Left lung (tissue), 10 donors: ENCODE results near the gene BRSK2. TPM values are rescaled to one million over a fixed set of nuclear protein-coding genes. Genes with fewer than 3 reads are reported as not detected.

Source experiments
- ATAC-seq: fragments of 200-7000 bp; cut with Tn5 transposase; one replicate; pipeline ENCODE4 v1.9.1; 2020; ENCODE audit warnings: moderate library complexity
- DNase-seq, 4 donors: peaks; one replicate each; pipeline ENCODE4 v3.0.0-alpha.2; 2013 to 2020
- H3K27ac ChIP-seq, 2 donors: fragments of 200-600 bp; sonication (generic) in 1 of 2; one replicate each; pipeline versions ENCODE4 v1.5.0 to v1.8.0; 2020 to 2021
- H3K27me3 ChIP-seq, 2 donors: fragments of 200-600 bp; sonication (generic) in 1 of 2; one replicate each; pipeline versions ENCODE4 v1.5.0 to v1.8.0; 2020 to 2021
- H3K36me3 ChIP-seq, 2 donors: fragments of 200-600 bp; sonication (generic) in 1 of 2; one replicate each; pipeline versions ENCODE4 v1.5.0 to v1.8.0; 2020 to 2021
- H3K4me1 ChIP-seq, 2 donors: fragments of 200-600 bp; one replicate each; pipeline ENCODE4 v1.8.0; 2021
- H3K4me3 ChIP-seq, 2 donors: fragments of 200-600 bp; sonication (generic) in 1 of 2; one replicate each; pipeline versions ENCODE4 v1.5.0 to v1.8.0; 2020 to 2021; ENCODE audit warnings: mild to moderate bottlenecking in 1 of 2
- H3K9me3 ChIP-seq, 2 donors: fragments of 200-600 bp; sonication (generic) in 1 of 2; one replicate each; pipeline versions ENCODE4 v1.5.0 to v1.8.0; 2020 to 2021
- intact Hi-C, 2 donors: fragments of 100-400 bp; cut with DNase I; formaldehyde crosslinking; loops; one replicate each; pipeline versions ENCODE4 v1.11.2 to v1.14.2; 2022
- polyA plus RNA-seq, 6 donors: library from polyadenylated mRNA; unstranded; fragments of 120-200 nt; gene quantifications; one replicate each; pipeline ENCODE4 v1.2.1, GENCODE V29; 2013; ENCODE audit not compliant: insufficient read length in 6 of 6
- total RNA-seq, 2 donors: library from RNA; stranded (reverse); fragmentation: NEBNext Ultra II Directional; extraction: Animal tissue kit (Norgen Biotek cat#: 25700); gene quantifications; one replicate each; pipeline ENCODE4 v1.2.1, GENCODE V29; 2021
- TF ChIP-seq, protein P1 (sequence below), 2 donors: fragments of 200-600 bp; sonication (generic) in 1 of 2; IDR thresholded peaks; one replicate each; pipeline versions ENCODE4 v1.5.0 to v1.8.0; 2021; ENCODE audit warnings: antibody characterized with exemption in 2 of 2
- donor health status: DM: no; HTN: yes; CAD: no.
- donor health status: DM: no; HTN: no; CAD: no.

The BRSK2 gene
- total and polyA plus RNA-seq, 8 donors, result 0.13 to 1.1 (median 0.69) TPM

DNA sequence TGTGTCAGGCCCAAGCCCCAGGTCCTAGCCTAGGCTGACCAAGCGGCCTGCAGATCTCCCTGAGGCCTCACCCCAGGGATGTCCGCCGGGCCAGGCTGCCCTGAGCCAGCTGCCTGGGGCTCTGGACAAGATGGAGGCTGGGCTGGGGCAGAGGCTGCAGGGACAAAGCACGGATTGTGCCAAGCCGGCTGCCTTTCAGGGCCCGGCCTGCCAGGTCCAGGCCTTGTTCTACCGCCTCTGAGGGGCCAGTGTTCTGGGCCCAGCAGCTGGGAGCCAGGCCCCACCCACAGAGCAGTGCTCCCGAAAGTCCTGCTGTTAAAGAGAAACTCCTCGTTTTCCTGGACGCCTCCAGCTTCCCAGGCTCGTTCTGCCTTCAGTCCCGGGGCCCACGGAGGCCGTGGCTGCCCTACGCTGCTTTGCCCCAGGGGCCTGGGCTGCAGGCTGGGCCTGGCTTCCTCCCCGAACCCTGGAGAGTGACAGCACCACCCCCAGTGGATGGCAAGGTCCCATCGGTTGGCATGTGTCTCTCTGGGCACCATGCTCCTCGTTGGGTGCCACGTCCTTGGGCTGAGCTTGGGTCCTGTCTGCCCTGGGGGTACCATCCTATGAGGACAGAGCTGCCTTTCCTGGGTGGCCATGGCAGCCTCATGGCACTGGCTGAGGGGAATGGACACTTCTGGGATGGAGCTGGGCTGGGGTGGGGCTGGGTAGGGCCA is 7.6 kb downstream of the BRSK2 start:
- Histone ChIP-seq H3K27ac (no peak overlapping the region), H3K4me1 (no peaks in the 10 kb centered on the region), H3K36me3 (no peaks in the 10 kb centered on the region), H3K27me3 (peaks cover 0 to 90% of the 10 kb centered on the region in 2 donors), H3K4me3 (no peak overlapping the region), H3K9me3 (no peaks in the 10 kb centered on the region)
- intact Hi-C loops, result no loop called here
- ATAC-seq (no peak), DNase-seq (peak in 1 of 4 donors; percentile 72)
- TF ChIP-seq, protein P1, sequence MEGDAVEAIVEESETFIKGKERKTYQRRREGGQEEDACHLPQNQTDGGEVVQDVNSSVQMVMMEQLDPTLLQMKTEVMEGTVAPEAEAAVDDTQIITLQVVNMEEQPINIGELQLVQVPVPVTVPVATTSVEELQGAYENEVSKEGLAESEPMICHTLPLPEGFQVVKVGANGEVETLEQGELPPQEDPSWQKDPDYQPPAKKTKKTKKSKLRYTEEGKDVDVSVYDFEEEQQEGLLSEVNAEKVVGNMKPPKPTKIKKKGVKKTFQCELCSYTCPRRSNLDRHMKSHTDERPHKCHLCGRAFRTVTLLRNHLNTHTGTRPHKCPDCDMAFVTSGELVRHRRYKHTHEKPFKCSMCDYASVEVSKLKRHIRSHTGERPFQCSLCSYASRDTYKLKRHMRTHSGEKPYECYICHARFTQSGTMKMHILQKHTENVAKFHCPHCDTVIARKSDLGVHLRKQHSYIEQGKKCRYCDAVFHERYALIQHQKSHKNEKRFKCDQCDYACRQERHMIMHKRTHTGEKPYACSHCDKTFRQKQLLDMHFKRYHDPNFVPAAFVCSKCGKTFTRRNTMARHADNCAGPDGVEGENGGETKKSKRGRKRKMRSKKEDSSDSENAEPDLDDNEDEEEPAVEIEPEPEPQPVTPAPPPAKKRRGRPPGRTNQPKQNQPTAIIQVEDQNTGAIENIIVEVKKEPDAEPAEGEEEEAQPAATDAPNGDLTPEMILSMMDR (IDR thresholded peaks at IDR 0.05), result no peak

DNA sequence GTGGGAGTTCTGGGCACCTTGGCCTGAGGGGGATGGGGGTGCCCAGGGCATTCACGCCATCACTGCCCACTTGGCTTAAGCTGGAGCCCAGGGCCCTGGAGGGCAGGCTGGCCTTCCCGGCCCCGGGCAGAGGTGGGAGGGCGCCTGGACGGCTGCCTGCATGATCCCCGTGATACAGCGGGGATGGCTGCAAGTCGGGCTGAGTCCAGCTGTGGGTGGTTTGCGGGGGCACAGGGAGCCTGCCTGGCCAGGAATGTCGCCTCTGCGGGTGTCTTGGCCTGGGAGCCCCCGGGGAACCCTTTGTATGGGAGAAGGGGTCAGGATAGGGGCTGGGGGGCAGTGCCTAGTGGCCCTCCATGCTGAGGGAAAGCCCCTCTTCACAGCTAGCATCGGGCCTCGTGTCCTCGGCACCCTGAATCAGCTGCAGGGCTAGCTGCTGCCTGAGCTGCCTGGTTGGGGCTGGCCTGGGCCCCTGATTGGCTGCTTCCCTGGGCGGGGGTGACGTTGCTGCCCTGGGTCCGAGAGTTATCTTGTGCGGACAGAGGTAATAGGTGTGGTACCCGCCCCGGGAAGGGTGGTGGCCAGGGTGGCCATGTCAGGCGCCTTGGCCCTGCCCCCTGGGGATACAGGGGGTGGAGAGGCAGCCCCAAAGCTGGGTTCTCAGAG is 8.3 kb downstream of the BRSK2 start:
- intact Hi-C loops, result no loop called here
- DNase-seq, result peak in 1 of 4 donors; percentile 63
- ATAC-seq, result no peak

DNA sequence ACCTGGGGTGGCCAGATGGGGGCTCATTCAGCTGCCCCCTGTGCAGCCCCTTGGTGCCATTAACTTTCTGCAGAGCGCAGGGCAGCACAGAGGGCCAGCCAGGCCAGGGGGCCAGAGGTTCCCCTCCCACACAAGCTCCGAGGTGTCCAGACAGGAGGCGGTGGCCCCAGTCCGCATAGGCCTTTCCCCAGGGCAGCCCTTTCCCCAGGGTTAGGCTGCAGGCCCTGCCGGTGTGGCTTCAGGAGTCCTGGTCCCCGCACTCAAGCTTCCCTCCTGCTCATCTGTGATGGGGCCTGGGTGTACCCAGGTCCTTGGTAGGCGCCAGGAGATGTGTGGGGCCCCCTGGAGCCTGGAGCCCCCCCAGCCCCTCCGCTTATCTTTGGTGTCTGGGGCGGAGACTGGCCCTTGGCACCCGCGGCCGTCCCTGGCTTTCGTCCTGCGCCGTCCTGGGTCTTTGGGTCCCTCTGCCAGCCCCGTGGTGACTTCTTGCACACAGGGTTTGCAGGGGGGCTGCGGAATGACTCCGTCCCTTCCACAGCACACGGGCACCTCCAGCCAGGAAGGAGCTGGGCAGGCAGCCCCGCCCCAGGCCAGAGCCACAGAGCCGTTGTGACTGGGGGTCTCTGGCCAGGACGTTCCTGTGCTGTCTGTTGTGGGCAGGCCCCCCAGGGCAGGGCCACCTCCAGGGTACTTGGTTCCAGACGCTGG is 8.9 kb downstream of the BRSK2 start:
- DNase-seq, result peak in 1 of 4 donors; percentile 57
- no peaks in the 10 kb centered on the region for H3K36me3 ChIP-seq
- no peaks in the 10 kb centered on the region for H3K9me3 ChIP-seq
- intact Hi-C loops, result no loop called here
- peaks cover 0 to 90% of the 10 kb centered on the region in 2 donors for H3K27me3 ChIP-seq
- ATAC-seq, result no peak
- H3K27ac ChIP-seq, result no peak overlapping the region
- TF ChIP-seq, protein P1 (IDR thresholded peaks at IDR 0.05), result no peak
- H3K4me1 ChIP-seq, result no peaks in the 10 kb centered on the region
- no peak overlapping the region for H3K4me3 ChIP-seq

More for the DNA sequence above, 8.3 kb downstream of the BRSK2 start:
- H3K27ac ChIP-seq, result no peak overlapping the region
- H3K9me3 ChIP-seq, result no peaks in the 10 kb centered on the region
- TF ChIP-seq, protein P1 (IDR thresholded peaks at IDR 0.05), result no peak
- H3K4me1 ChIP-seq, result no peaks in the 10 kb centered on the region
- H3K4me3 ChIP-seq, result no peak overlapping the region
- no peaks in the 10 kb centered on the region for H3K36me3 ChIP-seq
- H3K27me3 ChIP-seq, result peaks cover 0 to 90% of the 10 kb centered on the region in 2 donors

DNA sequence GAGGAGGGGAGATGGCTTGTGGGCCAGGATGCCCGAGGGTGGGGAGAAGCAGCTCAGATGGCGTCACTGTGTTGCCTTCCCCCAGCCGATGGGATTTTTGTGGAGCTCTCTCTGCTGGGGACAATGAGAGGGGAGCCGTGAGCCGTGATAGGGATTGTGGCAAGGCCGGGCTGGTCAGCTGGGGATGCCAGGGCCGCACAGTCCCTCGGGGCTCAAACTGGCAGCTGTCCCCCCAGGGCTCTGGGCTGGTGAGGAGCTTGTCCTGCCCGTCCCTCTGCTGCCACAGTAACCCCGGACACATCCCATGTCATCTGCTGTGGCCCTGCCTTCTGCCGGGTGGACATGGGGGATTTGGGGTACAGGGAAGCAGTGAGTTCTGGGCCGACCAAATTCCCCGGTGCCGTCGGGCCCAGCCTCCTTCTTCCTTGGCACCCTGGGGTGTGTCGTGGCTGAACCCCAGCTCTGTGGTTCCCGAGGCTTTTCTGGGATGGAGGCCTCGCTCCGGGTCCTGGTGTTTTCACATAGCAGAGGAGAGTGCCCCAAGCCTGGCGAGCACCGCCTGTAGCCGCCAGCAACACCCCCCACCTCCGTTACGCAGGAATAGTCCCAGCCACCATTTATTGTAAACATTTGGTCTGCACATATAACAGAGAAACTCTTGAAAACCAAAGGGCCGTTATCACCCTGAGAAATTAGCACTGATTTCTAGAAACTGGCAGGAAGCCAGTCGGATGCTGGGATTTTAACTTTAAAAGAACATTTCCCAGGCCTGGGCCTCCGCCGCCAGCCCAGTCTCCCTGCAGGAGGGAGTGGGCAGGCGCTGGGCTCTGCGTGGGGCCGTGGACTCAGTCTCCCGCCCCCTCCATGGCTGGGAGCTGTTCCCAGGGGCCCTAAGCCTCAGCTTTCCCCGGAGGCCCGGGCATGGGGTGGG is 9.9 kb downstream of the BRSK2 start:
- Histone ChIP-seq H3K27ac (no peak overlapping the region), H3K9me3 (no peaks in the 10 kb centered on the region), H3K36me3 (no peaks in the 10 kb centered on the region), H3K27me3 (peaks cover 0 to 99% of the 10 kb centered on the region in 2 donors), H3K4me3 (no peak overlapping the region), H3K4me1 (no peaks in the 10 kb centered on the region)
- DNase-seq (peak in 1 of 4 donors; percentile 61), ATAC-seq (no peak)
- intact Hi-C loops, result no loop called here
- TF ChIP-seq, protein P1 (IDR thresholded peaks at IDR 0.05), result no peak
